KOPT-K1 (cell line): ENCODE measurements around the gene B4GALT2.

Experiments
- H3K27ac ChIP-seq: fragments of 200-600 bp; sonication (generic); 2 replicates; pipeline ENCODE4 v1.5.1; 2016; ENCODE audit warnings: antibody characterized with exemption, mild to moderate bottlenecking, low read depth, low read length; ENCODE audit not compliant: poor library complexity, severe bottlenecking
- H3K36me3 ChIP-seq: fragments of 200-600 bp; sonication (generic); 2 replicates; pipeline ENCODE4 v1.5.1; 2017; ENCODE audit warnings: antibody characterized with exemption, mild to moderate bottlenecking, low read length, moderate library complexity; ENCODE audit not compliant: insufficient read depth
- H3K9me3 ChIP-seq: fragments of 200-600 bp; sonication (generic); 2 replicates; pipeline ENCODE4 v1.5.1; 2017; ENCODE audit warnings: antibody characterized with exemption, low read length, mild to moderate bottlenecking; ENCODE audit not compliant: insufficient read depth, poor library complexity, severe bottlenecking

The B4GALT2 gene, protein sequence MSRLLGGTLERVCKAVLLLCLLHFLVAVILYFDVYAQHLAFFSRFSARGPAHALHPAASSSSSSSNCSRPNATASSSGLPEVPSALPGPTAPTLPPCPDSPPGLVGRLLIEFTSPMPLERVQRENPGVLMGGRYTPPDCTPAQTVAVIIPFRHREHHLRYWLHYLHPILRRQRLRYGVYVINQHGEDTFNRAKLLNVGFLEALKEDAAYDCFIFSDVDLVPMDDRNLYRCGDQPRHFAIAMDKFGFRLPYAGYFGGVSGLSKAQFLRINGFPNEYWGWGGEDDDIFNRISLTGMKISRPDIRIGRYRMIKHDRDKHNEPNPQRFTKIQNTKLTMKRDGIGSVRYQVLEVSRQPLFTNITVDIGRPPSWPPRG

DNA sequence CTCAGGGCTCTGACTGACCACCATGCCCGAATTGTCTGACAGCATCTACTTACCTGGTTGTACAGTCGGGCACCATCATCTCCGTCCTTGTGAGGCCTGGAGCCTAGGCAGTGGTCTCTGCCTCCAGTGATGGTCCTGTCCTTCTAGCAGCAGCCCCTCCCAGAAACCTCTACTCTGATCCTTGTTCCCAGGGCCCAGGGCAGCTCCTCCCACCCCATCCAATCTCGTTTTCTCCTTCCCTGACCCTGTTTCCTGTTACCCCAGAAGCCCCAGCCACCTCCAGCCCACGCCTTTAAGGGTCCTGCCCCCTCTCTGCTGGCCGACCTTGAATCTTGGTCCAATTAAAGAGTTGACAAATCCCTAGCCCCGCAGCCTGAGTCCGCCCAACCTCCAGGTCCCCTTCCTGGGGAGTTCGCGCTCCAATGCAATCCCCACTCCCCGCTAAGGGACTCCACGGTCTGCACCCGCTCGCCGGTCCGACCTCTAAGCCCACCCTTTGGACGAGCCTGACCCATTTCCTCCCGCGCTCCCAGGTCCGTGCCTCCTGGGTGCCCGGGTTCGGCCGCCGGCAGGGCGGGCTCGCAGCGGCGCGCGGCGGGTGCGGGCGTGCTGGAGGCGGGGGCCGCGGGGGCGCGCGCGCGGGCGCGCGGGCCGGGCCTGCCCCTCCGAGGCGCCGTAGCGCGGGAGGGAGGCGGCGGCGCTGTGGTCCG, at the start of gene B4GALT2:
TSS of gene B4GALT2 (plus strand) at position 660 of the 710 bp plus-strand sequence. CDS start 1,951 bp downstream, outside the sequence.
- Histone ChIP-seq H3K36me3 (peaks cover 28% of the 10 kb centered on the region), H3K9me3 (no peaks in the 10 kb centered on the region), H3K27ac (no peak within 1 kb of the TSS)

DNA sequence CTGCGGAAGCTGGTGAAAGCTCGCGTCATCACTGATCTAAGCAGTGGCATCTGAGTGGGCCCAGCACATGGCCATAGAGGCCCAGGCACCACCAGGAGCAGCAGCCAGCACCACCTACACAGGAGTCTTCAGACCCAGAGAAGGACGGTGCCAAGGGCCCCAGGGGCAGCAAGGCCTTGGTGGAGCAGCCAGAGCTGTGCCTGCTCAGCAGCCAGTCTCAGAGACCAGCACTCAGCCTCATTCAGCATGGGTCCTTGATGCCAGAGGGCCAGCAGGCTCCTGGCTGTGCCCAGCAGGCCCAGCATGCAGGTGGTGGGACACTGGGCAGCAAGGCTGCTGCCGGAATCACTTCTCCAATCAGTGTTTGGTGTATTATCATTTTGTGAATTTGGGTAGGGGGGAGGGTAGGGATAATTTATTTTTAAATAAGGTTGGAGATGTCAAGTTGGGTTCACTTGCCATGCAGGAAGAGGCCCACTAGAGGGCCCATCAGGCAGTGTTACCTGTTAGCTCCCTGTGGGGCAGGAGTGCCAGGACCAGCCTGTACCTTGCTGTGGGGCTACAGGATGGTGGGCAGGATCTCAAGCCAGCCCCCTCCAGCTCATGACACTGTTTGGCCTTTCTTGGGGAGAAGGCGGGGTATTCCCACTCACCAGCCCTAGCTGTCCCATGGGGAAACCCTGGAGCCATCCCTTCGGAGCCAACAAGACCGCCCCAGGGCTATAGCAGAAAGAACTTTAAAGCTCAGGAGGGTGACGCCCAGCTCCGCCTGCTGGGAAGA, 48.7 kb upstream of the B4GALT2 start:
- Histone ChIP-seq H3K27ac (no peak overlapping the region), H3K36me3 (peaks cover 13% of the 10 kb centered on the region; the same call in 1 of the 2 replicates), H3K9me3 (no peaks in the 10 kb centered on the region)

DNA sequence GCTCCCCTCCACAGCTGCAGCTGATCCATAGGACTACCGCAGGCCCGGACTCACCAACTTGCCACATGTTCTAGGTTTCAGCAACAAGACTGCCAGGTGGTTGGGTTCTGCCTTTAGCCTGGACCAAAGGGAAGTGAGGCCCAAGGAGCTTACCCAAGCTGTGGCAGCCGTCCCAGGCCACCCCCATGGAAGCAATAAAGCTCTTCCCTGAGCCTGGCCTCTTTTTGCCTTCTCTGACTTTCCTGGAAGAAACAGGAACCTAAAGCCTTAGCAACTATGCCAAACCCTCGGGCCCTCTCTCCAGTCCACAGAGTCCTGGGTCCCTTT, 48.1 kb upstream of the B4GALT2 start:
- H3K27ac ChIP-seq = no peak overlapping the region
- no peaks in the 10 kb centered on the region for H3K9me3 ChIP-seq
- peaks cover 8% of the 10 kb centered on the region; the same call in 1 of the 2 replicates for H3K36me3 ChIP-seq

DNA sequence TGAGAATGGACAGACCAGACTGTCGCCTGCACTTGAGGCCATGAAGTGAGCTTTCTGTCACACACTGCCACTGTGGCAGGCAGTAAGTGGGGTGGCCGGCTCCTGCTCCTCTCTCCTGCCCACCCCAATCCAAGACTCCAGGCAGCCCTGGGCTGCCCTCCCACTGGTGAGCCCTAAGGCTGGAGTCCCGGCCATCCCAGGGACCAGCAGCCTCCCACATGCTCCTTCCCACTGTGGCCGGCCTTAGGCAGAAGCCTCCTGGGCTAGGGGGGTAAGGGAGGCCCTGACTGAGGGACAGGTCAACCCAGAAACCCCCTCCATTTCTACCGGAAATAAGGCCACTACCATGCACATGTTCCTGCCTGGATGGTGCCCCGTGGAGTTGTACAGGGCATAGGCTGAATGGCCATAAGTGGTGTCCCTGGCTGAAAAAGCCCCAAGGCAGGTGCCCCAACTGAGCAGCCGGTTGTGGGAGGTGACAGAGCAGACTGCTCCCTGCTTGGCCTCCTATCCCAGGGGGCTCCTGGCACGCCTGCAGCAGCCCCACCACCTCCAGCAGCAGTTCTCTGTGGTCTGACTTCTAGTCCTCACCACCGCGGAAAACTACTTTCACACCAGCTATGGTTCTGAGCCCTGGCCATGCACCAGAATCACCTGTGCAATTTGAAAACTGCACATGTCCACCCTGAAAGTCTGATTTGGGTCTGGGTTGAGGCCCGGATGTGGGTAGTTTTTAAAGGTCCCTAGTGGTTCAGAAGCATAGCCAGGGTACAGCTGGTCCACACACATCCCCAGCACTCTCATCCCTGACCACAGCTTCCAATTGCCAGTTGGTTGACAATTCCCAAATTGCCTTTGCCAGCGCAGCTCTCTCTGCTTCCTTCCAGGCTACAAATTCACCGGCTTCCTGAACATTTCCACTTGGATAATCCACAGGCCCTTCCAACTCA, 47.0 kb upstream of the B4GALT2 start:
- peaks cover 7% of the 10 kb centered on the region; the same call in 1 of the 2 replicates for H3K36me3 ChIP-seq
- no peak overlapping the region for H3K27ac ChIP-seq
- H3K9me3 ChIP-seq = no peaks in the 10 kb centered on the region

DNA sequence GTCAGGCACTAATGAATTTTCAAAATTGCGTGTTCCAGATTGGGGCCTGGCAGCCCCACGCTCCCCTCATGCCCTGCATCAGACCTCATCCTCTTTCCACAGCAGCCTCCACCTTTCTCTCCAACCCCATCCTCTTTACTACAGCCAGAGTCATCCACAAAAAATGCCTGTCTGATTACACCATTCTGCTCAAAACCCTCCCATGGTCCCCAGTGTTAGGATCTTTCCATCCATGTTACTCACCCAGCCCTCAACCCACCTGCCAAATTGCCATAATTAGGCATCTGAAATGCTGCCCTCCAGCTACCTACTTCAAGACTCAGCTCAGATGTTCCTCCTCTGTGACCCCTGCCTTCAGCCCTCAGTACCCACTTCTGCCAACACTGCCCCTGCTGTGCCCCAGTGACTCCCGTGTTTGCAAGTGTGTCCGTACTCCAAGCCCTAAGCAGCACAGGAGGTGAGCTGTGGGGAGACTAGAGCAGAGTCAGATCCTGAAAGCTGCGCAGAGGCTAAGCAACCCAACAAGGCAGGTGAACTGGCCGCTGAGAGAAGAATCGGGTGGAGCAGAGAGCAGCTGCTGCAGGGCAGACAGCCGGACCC, 46.1 kb upstream of the B4GALT2 start:
- Histone ChIP-seq H3K9me3 (no peaks in the 10 kb centered on the region), H3K36me3 (peaks cover 7% of the 10 kb centered on the region; the same call in 1 of the 2 replicates), H3K27ac (no peak overlapping the region)

DNA sequence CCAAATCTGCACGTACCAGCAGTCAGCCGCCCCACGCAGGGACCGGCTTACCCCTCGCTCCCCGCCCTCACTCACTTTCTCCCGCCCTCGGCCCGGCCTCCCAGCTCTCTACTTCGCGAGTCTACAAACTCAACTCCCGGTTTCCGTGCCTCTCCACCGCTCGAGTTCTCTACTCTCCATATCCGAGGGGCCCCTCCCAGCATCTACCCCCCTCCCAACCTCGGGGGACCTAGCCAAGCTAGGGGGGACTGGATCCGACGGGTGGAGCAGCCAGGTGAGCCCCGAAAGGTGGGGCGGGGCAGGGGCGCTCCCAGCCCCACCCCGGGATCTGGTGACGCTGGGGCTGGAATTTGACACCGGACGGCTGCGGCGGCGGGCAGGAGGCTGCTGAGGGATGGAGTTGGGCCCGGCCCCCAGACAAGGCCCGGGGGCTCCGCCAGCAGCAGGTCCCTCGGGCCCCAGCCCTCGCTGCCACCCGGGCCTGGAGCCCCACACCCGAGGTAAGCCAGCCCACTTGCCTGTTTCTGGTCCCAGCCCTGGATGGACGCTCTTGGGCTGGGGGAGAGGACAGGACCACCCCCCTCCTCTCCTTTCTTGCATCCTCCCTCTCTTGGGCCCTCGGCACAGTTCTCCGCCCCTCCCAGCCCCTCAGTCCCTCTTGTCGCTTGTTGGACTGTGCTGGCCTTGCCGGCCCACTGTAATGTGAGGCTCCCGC, 45.5 kb upstream of the B4GALT2 start, which contains the start of gene ARTN:
TSS of gene ARTN (plus strand) at position 416 of the 715 bp plus-strand sequence. CDS start 1,856 bp downstream, outside the sequence.
- Histone ChIP-seq H3K9me3 (no peaks in the 10 kb centered on the region), H3K36me3 (peaks cover 7% of the 10 kb centered on the region; the same call in 1 of the 2 replicates), H3K27ac (no peak within 1 kb of the TSS)

DNA sequence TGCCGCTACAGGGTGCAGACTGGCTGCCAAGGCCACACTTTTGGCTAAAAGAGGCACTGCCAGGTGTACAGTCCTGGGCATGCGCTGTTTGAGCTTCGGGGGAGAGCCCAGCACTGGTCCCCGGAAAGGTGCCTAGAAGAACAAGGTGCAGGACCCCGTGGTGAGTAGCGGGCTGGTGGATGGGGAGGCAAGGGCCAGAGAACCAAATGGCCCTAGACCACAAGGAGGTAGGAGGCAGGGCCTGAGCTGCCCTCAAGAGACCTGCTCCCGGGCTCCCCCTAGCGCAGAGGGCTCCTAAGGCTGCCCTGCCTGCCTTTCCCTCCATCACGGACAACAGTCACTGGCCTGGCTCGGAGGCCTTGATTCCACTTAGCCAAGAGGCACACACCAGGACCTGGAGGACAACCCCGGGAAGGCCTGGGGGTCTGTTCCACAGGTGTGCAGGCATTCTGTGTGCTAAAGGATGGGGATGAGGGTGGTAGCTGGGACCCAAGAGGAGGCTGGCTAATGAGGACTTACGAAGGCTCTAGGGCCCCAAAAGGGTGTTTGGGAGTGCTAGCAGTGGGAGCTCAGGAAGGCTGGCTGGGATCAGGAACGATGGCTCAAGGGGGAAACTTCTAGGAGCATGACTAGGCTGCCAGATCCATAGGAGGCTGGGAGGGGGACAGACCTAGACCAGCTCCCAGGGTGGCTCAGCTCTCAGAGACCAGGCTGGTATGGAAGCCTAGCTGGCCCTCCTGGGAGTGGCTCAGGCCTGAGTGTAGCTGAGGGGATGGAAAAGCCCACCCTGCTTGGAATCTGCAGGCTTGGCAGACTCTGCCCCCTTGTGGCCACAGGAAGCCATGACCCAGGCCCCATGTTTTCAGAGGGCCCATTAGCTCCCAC, 44.7 kb upstream of the B4GALT2 start:
- H3K9me3 ChIP-seq = no peaks in the 10 kb centered on the region
- H3K27ac ChIP-seq = no peak overlapping the region
- H3K36me3 ChIP-seq = peaks cover 7% of the 10 kb centered on the region; the same call in 1 of the 2 replicates

DNA sequence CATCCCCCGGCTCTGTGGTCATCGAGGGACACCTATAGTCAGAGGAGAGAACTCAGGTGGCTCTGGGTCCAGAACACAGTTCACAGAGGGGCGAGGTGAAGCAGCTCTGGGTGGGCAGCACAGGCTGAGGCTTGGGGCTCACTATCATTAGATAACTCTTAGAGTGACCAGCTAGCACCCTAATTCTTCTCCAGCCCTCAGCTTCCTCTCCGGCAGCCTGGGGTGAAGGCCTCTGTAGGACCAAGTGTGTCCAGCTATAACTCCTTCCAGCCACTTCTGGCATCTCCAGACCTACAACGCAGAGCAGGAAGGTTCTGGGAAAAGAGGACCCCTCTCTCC, 44.1 kb upstream of the B4GALT2 start:
- peaks cover 3% of the 10 kb centered on the region; the same call in 1 of the 2 replicates for H3K36me3 ChIP-seq
- no peaks in the 10 kb centered on the region for H3K9me3 ChIP-seq
- no peak overlapping the region for H3K27ac ChIP-seq

DNA sequence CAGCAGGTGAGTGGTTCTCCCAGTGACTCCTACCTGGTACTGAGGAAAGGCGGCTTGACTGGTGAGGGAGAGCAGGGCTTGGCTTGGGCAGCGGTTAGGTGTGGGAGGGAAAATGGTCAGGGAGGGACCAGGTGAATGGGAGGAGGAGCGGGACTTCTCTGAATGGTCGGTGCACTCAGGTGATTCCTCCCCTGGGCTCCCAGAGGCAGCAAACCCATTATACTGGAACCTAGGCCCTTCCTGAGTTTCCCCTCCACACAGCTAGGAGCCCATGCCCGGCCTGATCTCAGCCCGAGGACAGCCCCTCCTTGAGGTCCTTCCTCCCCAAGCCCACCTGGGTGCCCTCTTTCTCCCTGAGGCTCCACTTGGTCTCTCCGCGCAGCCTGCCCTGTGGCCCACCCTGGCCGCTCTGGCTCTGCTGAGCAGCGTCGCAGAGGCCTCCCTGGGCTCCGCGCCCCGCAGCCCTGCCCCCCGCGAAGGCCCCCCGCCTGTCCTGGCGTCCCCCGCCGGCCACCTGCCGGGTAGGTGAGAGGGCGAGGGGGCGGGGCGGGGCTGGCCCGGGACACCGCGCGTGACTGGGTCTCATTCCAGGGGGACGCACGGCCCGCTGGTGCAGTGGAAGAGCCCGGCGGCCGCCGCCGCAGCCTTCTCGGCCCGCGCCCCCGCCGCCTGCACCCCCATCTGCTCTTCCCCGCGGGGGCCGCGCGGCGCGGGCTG, 43.1 kb upstream of the B4GALT2 start:
- Histone ChIP-seq H3K27ac (no peak overlapping the region), H3K9me3 (no peaks in the 10 kb centered on the region), H3K36me3 (no peaks in the 10 kb centered on the region; the same call in 1 of the 2 replicates)

DNA sequence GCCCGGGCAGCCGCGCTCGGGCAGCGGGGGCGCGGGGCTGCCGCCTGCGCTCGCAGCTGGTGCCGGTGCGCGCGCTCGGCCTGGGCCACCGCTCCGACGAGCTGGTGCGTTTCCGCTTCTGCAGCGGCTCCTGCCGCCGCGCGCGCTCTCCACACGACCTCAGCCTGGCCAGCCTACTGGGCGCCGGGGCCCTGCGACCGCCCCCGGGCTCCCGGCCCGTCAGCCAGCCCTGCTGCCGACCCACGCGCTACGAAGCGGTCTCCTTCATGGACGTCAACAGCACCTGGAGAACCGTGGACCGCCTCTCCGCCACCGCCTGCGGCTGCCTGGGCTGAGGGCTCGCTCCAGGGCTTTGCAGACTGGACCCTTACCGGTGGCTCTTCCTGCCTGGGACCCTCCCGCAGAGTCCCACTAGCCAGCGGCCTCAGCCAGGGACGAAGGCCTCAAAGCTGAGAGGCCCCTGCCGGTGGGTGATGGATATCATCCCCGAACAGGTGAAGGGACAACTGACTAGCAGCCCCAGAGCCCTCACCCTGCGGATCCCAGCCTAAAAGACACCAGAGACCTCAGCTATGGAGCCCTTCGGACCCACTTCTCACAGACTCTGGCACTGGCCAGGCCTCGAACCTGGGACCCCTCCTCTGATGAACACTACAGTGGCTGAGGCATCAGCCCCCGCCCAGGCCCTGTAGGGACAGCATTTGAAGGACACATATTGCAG, 42.4 kb upstream of the B4GALT2 start:
- H3K36me3 ChIP-seq = no peaks in the 10 kb centered on the region; the same call in 1 of the 2 replicates
- no peaks in the 10 kb centered on the region for H3K9me3 ChIP-seq
- no peak overlapping the region for H3K27ac ChIP-seq

DNA sequence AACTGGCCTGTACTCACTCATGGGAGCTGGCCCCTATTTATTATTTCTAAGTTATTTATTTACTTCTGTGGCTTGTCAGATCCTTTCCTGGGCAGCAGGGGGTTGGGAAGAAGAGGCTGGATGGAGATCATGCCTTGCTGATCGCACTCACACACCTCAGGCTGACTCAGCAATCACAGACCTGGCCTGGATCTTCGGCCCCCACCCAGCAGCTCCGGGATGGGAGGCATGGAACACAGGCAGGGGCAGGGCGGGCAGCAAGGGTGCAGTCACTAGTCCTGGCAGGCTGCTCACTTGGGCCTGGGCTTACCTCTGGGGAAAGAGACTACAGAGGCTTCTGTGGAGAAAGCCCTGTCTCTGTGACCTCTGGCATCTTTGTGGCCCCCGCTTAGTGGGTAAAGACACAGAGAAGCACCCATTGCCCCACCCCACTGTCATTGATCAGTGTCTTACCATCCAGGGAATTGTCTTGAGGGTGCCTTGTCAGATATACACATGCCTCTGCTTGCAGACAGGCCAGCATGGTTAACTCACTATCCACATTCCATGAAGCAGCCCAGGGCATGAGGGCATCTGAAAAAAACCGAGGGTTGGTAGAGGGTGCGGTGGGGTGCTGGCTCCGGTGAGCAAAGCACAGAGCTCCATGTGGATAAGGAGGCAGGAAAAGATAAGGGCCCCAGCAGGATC, 41.7 kb upstream of the B4GALT2 start:
- H3K27ac ChIP-seq = no peak overlapping the region
- H3K9me3 ChIP-seq = no peaks in the 10 kb centered on the region
- H3K36me3 ChIP-seq = no peaks in the 10 kb centered on the region; the same call in 1 of the 2 replicates
